ENCODE measurements around the gene GUCY1B1. TPM values are rescaled to one million over a fixed set of nuclear protein-coding genes. Genes with fewer than 3 reads are reported as not detected.

The GUCY1B1 gene
- total RNA-seq, 1 donor from 2014 or later = 2.1 TPM

- DNase-seq (ENCODE audit: low read depth) = no peak
- Histone ChIP-seq H3K4me3 (ENCODE audit: low read depth, low read length) (no peak overlapping the region), H3K36me3 (ENCODE audit: control insufficient read depth, insufficient read depth, low read length) (no peaks in the 10 kb centered on the region), H3K27me3 (ENCODE audit: control insufficient read depth, insufficient read depth, low read length) (no peaks in the 10 kb centered on the region)
- TF ChIP-seq, protein P1, sequence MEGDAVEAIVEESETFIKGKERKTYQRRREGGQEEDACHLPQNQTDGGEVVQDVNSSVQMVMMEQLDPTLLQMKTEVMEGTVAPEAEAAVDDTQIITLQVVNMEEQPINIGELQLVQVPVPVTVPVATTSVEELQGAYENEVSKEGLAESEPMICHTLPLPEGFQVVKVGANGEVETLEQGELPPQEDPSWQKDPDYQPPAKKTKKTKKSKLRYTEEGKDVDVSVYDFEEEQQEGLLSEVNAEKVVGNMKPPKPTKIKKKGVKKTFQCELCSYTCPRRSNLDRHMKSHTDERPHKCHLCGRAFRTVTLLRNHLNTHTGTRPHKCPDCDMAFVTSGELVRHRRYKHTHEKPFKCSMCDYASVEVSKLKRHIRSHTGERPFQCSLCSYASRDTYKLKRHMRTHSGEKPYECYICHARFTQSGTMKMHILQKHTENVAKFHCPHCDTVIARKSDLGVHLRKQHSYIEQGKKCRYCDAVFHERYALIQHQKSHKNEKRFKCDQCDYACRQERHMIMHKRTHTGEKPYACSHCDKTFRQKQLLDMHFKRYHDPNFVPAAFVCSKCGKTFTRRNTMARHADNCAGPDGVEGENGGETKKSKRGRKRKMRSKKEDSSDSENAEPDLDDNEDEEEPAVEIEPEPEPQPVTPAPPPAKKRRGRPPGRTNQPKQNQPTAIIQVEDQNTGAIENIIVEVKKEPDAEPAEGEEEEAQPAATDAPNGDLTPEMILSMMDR (IDR thresholded peaks at IDR 0.05; ENCODE audit: insufficient read depth, low read length, severe bottlenecking) = no peak
- FAIRE-seq = peak; percentile 73
These were observed 43.6 kb downstream of the GUCY1B1 start for GRCh38 chr4:155802190-155802959.

- Histone ChIP-seq H3K36me3 (ENCODE audit: control insufficient read depth, insufficient read depth, low read length) (no peaks in the 10 kb centered on the region), H3K27me3 (ENCODE audit: control insufficient read depth, insufficient read depth, low read length) (no peaks in the 10 kb centered on the region), H3K4me3 (ENCODE audit: low read depth, low read length) (no peak overlapping the region)
- TF ChIP-seq, protein P1 (IDR thresholded peaks at IDR 0.05; ENCODE audit: insufficient read depth, low read length, severe bottlenecking) = no peak
- FAIRE-seq (no peak), DNase-seq (ENCODE audit: low read depth) (peak; percentile 30)
These were observed 46.2 kb downstream of the GUCY1B1 start for GRCh38 chr4:155805016-155805415.

- FAIRE-seq (no peak), DNase-seq (ENCODE audit: low read depth) (no peak)
- no peaks in the 10 kb centered on the region for H3K27me3 ChIP-seq (ENCODE audit: control insufficient read depth, insufficient read depth, low read length)
- no peak overlapping the region for H3K4me3 ChIP-seq (ENCODE audit: low read depth, low read length)
- no peaks in the 10 kb centered on the region for H3K36me3 ChIP-seq (ENCODE audit: control insufficient read depth, insufficient read depth, low read length)
- TF ChIP-seq, protein P1 (IDR thresholded peaks at IDR 0.05; ENCODE audit: insufficient read depth, low read length, severe bottlenecking) = no peak
These were observed 48.2 kb downstream of the GUCY1B1 start for GRCh38 chr4:155807021-155807420.

- TF ChIP-seq, protein P1 (IDR thresholded peaks at IDR 0.05; ENCODE audit: insufficient read depth, low read length, severe bottlenecking) = peak; percentile 40
- H3K36me3 ChIP-seq (ENCODE audit: control insufficient read depth, insufficient read depth, low read length) = no peaks in the 10 kb centered on the region
- FAIRE-seq = no peak
- peak; percentile 76 for DNase-seq (ENCODE audit: low read depth)
- H3K27me3 ChIP-seq (ENCODE audit: control insufficient read depth, insufficient read depth, low read length) = no peaks in the 10 kb centered on the region
- H3K4me3 ChIP-seq (ENCODE audit: low read depth, low read length) = no peak overlapping the region
These were observed 51.0 kb downstream of the GUCY1B1 start for GRCh38 chr4:155809835-155810234.

DNA sequence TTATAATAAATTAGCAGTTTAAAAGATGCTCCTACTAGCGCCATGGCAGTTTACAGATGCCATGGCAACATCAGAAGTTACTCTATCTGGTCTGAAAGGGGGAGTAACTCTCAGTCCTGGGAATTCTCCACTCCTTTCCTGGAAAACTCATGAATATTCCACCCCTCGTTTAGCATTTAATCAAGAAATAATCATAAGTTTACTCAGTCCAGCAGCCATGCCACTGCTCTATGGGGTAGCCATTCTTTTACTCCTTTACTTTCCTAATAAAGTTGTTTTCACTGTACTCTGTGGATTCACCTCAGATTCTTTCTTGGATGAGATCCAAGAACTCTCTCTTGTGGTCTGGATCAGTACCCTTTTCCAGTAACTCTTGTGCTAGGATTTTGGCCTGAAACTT lies 52.3 kb downstream of the GUCY1B1 start:
- H3K4me3 ChIP-seq (ENCODE audit: low read depth, low read length) = no peak overlapping the region
- H3K27me3 ChIP-seq (ENCODE audit: control insufficient read depth, insufficient read depth, low read length) = no peaks in the 10 kb centered on the region
- no peaks in the 10 kb centered on the region for H3K36me3 ChIP-seq (ENCODE audit: control insufficient read depth, insufficient read depth, low read length)
- TF ChIP-seq, protein P1 (IDR thresholded peaks at IDR 0.05; ENCODE audit: insufficient read depth, low read length, severe bottlenecking) = no peak
- DNase-seq (ENCODE audit: low read depth) = no peak
- no peak for FAIRE-seq

DNA sequence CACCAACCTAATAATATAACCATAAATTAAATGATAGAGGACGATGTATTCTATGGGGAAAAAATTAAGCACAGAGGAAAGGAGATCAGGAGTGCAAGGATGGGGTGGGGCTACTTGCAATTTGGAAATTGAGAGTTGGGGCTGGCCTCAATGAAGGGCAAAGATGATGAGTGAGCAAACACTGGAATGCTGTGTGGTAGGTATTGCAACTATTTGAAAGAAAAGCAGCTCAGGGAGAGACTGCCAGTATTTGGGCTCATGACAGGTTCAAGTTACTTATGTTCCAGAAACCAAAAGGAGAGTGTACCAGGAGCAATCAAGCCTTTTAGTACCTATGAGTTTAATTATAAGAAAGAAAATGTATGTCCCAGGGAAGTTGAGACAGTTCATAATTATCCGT lies 59.8 kb downstream of the GUCY1B1 start:
- DNase-seq (ENCODE audit: low read depth) (peak; percentile 42), FAIRE-seq (no peak)
- Histone ChIP-seq H3K36me3 (ENCODE audit: control insufficient read depth, insufficient read depth, low read length) (no peaks in the 10 kb centered on the region), H3K27me3 (ENCODE audit: control insufficient read depth, insufficient read depth, low read length) (peaks cover 2% of the 10 kb centered on the region), H3K4me3 (ENCODE audit: low read depth, low read length) (no peak overlapping the region)
- TF ChIP-seq, protein P1 (IDR thresholded peaks at IDR 0.05; ENCODE audit: insufficient read depth, low read length, severe bottlenecking) = no peak
